ENCODE results near the gene CLDN3.
"Not testable (repeated sequence)": the region's sequence is repeated elsewhere in the genome, so short reads cannot be mapped to it uniquely, and the experiment has no call there.

Gene CLDN3

GRCh38 chr7:73737491-73738219 lies 32.4 kb downstream of the CLDN3 start:
- no peak for DNase-seq (ENCODE audit: low read depth, low spot score)

GRCh38 chr7:73736885-73737284 lies 33.2 kb downstream of the CLDN3 start:
- DNase-seq (ENCODE audit: low read depth, low spot score) = no peak

- no peak for DNase-seq (ENCODE audit: low read depth, low spot score)
Measured at GRCh38 chr7:73735528-73735905, 34.6 kb downstream of the CLDN3 start.

- no peak for DNase-seq (ENCODE audit: low read depth, low spot score)
Measured at GRCh38 chr7:73734619-73735527, 35.2 kb downstream of the CLDN3 start.

GRCh38 chr7:73732397-73732796 lies 37.7 kb downstream of the CLDN3 start:
- DNase-seq (ENCODE audit: low read depth, low spot score) = no peak

GRCh38 chr7:73730485-73730884 lies 39.6 kb downstream of the CLDN3 start:
- no peak for DNase-seq (ENCODE audit: low read depth, low spot score)

GRCh38 chr7:73728551-73728950 lies 41.5 kb downstream of the CLDN3 start:
- no peak for DNase-seq (ENCODE audit: low read depth, low spot score)

- no peak for DNase-seq (ENCODE audit: low read depth, low spot score)
Measured at GRCh38 chr7:73727952-73728351, 42.1 kb downstream of the CLDN3 start.

GRCh38 chr7:73726083-73726466 lies 44.0 kb downstream of the CLDN3 start:
- no peak for DNase-seq (ENCODE audit: low read depth, low spot score)

- no peak for DNase-seq (ENCODE audit: low read depth, low spot score)
Measured at GRCh38 chr7:73723813-73724212, 46.3 kb downstream of the CLDN3 start.

- no peak for DNase-seq (ENCODE audit: low read depth, low spot score)
Measured at GRCh38 chr7:73722785-73723184, 47.3 kb downstream of the CLDN3 start.

GRCh38 chr7:73722182-73722581 lies 47.9 kb downstream of the CLDN3 start:
- not testable (repeated sequence) for DNase-seq (ENCODE audit: low read depth, low spot score)

- DNase-seq (ENCODE audit: low read depth, low spot score) = no peak
Measured at GRCh38 chr7:73721377-73721817, 48.7 kb downstream of the CLDN3 start.

GRCh38 chr7:73720443-73720842 lies 49.6 kb downstream of the CLDN3 start:
- not testable (repeated sequence) for DNase-seq (ENCODE audit: low read depth, low spot score)

GRCh38 chr7:73719806-73720169 lies 50.3 kb downstream of the CLDN3 start:
- DNase-seq (ENCODE audit: low read depth, low spot score) = no peak

Data from smooth muscle cell of the brain vasculature (primary cell).